GM13977 (cell line): ENCODE data around the gene EIF3K.
"Not testable (repeated sequence)": the region's sequence is repeated elsewhere in the genome, so short reads cannot be mapped to it uniquely, and the experiment has no call there.

Source experiments
- DNase-seq: peaks from one replicate; pipeline ENCODE4 v3.0.0; 2012; ENCODE audit warnings: low spot score
- CTCF ChIP-seq: IDR thresholded peaks from 2 replicates; pipeline ENCODE4 v1.5.1; 2012; ENCODE audit warnings: mild to moderate bottlenecking, control low read depth; ENCODE audit not compliant: insufficient read depth; ENCODE audit errors: extremely low read depth, missing control alignments
- in situ Hi-C: fragments of 300-500 bp; cut with MboI; formaldehyde crosslinking; loops from one replicate; pipeline ENCODE4 v1.12.0; 2022; ENCODE audit warnings: low sequenced_read_pairs, low pct_unique_long_range_greater_than_20kb, mixed read lengths, inconsistent platforms; ENCODE audit not compliant: unreplicated experiment

The EIF3K gene

DNA sequence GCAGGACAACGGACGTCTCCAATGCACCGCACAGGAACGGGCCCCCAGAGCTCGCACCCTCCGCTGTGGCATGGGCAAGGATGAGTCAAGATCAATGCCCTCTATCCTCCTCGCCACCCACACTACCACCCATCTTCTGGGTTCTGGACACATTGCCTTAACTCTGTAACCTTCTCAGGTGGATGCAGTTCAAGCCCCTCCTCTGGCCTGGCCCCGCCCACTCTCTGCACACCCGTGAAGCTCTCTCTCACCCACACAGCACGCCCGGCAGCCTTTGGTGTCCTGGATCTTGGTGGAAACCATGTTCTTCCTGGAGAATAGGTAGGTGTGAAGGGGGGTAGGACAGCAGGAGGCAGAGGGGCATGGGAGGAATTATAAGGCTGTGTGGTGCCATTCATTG is 21.9 kb upstream of the EIF3K start:
- in situ Hi-C loops = no loop called here
- no peak for TF ChIP-seq CTCF
- no peak for DNase-seq

DNA sequence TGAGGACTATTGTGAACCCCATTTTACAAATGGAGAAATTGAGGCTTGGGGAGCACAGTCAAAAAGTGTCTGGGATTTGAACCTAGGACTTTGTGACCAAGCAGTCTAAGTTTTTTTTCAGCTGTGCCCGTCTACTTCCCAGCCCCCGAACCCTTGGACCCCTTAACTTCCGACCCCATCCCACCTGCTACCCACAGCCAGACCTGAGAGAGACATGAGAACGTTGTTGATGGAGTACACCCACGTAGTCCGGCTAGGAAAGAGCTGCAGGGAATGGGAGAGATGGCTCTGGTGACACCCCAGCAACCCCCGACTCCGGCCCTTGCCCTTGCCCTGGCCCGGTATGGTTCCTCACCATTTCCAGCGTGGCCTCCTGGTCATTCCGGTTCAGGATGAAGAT is 19.3 kb upstream of the EIF3K start:
- in situ Hi-C loops = no loop called here
- TF ChIP-seq CTCF = no peak
- no peak for DNase-seq

DNA sequence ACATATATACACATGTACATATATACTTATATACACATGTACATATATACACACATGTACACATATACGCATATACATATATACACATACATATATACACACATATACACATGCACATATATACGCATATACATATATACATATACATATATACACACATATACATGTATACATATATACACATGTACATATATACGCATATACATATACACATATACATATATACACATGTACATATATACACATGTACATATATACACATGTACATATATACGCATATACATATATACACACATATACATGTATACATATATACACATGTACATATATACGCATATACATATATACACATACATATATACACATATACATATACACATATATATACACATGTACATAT is 16.1 kb upstream of the EIF3K start:
- DNase-seq, in situ Hi-C loops: not testable (repeated sequence)

DNA sequence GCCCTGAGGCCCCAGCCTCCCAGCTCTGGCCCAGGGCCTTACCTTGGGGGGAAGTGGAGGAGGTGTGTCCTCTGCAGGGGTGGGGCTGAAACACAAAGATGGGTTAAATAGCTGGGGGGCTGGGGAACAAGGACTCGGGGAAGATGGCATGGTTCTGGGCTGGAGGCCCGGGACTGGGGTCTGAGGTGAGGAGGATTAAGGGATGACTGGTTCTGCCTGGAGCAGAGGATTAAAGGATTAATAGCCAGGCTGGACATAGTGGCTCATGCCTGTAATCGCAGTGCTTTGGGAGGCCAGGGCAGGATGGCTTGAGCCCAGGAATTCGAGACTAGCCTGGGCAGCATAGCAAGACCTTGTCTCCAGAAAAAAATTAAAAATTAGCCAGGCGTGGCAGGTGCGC is 12.9 kb upstream of the EIF3K start:
- TF ChIP-seq CTCF = no peak
- no peak for DNase-seq
- in situ Hi-C loops = no loop called here

- no peak for DNase-seq
- TF ChIP-seq CTCF = no peak
- in situ Hi-C loops = no loop called here
Measured at GRCh38 chr19:38614289-38614688, 4.7 kb upstream of the EIF3K start.

DNA sequence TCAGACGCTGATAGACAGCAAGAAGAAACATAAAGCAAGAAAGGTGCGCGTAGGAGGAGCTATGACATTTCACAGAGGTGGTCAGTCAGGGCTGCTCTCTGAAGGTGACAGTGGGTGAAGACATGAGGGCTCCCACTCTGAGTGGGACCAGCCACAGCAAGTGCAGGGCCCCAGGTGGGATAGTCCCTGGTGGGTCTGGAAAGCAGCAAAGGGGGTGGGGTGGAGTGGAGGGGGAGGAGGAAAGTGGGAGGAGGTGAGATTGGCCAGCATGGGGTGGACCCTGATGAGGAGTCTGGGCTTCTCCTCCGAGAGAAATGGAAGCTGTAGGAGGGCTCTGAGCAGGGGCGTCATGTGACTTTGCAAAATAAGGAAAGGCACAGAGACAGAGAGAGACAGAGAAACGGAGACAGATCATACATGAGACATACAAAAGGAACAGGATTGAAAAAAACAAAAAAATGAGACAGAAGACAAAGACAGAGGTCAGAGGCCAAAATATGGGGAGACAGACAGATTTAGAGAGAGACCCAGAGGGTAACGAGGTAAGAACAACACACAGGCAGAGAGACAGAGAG is 3.9 kb upstream of the EIF3K start:
- no peak for DNase-seq
- TF ChIP-seq CTCF = no peak
- in situ Hi-C loops = no loop called here

DNA sequence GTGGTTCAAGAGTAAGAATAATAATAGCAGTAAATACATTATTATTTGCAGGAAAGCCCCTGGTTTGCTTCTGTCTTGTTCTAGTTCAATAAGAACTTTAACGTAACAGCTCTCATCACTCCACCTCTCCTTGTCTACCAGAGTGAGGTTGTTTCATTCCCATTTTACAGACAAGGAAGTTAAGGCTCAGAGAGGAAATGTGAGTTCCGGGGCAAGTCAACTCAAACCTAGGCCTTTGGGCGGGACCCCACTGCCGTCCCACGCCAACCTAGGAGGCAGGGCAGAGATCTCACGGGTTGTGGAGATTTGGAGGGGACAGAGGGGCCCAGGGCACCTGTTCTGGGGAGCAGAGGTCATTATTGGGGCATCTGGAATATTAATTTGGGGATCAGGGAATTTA is 2.7 kb upstream of the EIF3K start:
- in situ Hi-C loops = no loop called here
- DNase-seq = no peak
- TF ChIP-seq CTCF = no peak
